ENCODE measurements around the gene CCDC177. TPM values are rescaled to one million over a fixed set of nuclear protein-coding genes. Genes with fewer than 3 reads are reported as not detected.
A peak's percentile ranks its signal among the peaks of the same experiment; 100 is the strongest.

The CCDC177 gene
- total and polyA plus RNA-seq, 2 donors from 2014 or later: not detected

DNA sequence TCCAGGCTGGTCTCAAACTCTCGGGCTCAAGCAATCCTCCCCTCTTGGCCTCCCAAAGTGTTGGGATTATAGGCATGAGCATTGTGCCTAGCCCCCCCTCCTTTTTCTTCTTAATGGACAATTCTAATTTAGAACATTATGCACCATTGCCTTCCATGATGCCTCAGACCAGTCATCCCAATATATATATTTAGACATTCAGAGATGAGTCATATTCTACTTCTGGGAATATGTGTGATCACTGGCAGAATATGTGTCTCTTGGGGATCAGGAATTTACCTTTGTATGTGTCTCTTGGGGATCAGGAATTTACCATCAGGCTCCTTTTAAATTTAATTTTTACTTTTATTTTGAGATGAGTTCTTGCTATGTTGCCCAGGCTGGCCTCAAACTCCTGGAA lies 7.5 kb upstream of the CCDC177 start:
- Histone ChIP-seq H3K36me3 (ENCODE audit: control insufficient read depth in 2 of 3, insufficient read depth in 3 of 3, low read length in 3 of 3) (no peaks in the 10 kb centered on the region), H3K9me3 (ENCODE audit: control insufficient read depth in 2 of 3, insufficient read depth in 1 of 3, low read length in 3 of 3) (no peaks in the 10 kb centered on the region), H3K4me1 (ENCODE audit: control insufficient read depth in 2 of 3, insufficient read depth in 2 of 3, low read depth in 1 of 3, low read length in 3 of 3) (no peaks in the 10 kb centered on the region), H3K27ac (ENCODE audit: low read depth in 2 of 2, low read length in 2 of 2) (no peak overlapping the region), H3K27me3 (ENCODE audit: control insufficient read depth, insufficient read depth, low read length) (no peaks in the 10 kb centered on the region), H3K4me3 (ENCODE audit: low read length in 3 of 3) (no peak overlapping the region), H3K9ac (ENCODE audit: low read length in 3 of 3) (no peak overlapping the region)
- no peak for DNase-seq
- no peak for TF ChIP-seq CTCF (IDR thresholded peaks at IDR 0.05; ENCODE audit: borderline replicate concordance, extremely low read depth, insufficient read depth)
- intact Hi-C loops (cut with DNase I): no loop called here
- FAIRE-seq: no peak

- Histone ChIP-seq H3K27ac (ENCODE audit: low read depth in 2 of 2, low read length in 2 of 2) (no peak overlapping the region), H3K27me3 (ENCODE audit: control insufficient read depth, insufficient read depth, low read length) (no peaks in the 10 kb centered on the region), H3K4me1 (ENCODE audit: control insufficient read depth in 2 of 3, insufficient read depth in 2 of 3, low read depth in 1 of 3, low read length in 3 of 3) (no peaks in the 10 kb centered on the region), H3K36me3 (ENCODE audit: control insufficient read depth in 2 of 3, insufficient read depth in 3 of 3, low read length in 3 of 3) (no peaks in the 10 kb centered on the region), H3K4me3 (ENCODE audit: low read length in 3 of 3) (no peak overlapping the region), H3K9me3 (ENCODE audit: control insufficient read depth in 2 of 3, insufficient read depth in 1 of 3, low read length in 3 of 3) (no peaks in the 10 kb centered on the region), H3K9ac (ENCODE audit: low read length in 3 of 3) (no peak overlapping the region)
- FAIRE-seq (no peak), DNase-seq (no peak)
- intact Hi-C loops (cut with DNase I): no loop called here
- no peak for TF ChIP-seq CTCF (IDR thresholded peaks at IDR 0.05; ENCODE audit: borderline replicate concordance, extremely low read depth, insufficient read depth)
Observed at GRCh38 chr14:69581316-69581935, 6.8 kb upstream of the CCDC177 start.

DNA sequence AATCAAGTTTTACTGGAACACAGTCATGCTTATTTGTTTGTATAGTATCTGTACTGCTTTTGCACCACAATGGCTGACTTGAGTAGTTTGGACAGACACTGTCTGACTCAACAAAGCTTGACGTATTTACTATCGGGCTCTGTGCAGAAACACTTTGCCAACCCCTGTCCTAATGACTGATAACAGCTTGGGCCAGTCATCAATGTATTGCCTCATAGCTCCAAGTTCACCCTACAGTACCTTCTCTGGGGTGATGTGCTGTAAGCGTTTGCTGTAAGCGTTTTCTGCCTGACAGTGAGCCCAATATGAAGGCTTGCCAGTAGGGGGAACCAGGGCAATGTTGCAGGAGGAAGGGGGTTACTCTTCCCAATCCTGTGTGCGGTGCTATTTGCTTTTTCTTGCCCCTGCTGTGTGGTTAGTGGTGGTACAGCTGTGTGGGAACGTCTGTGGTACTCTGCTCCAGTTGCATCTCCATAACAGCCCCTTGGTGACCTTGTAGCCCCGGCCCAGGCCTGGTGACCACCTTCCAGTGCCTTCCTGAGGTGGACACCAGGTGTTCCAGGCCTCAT lies 5.4 kb upstream of the CCDC177 start:
- intact Hi-C loops (cut with DNase I): no loop called here
- Histone ChIP-seq H3K4me1 (ENCODE audit: control insufficient read depth in 2 of 3, insufficient read depth in 2 of 3, low read depth in 1 of 3, low read length in 3 of 3) (no peaks in the 10 kb centered on the region), H3K27ac (ENCODE audit: low read depth in 2 of 2, low read length in 2 of 2) (no peak overlapping the region), H3K4me3 (ENCODE audit: low read length in 3 of 3) (no peak overlapping the region), H3K27me3 (ENCODE audit: control insufficient read depth, insufficient read depth, low read length) (peaks cover 4% of the 10 kb centered on the region), H3K9ac (ENCODE audit: low read length in 3 of 3) (no peak overlapping the region), H3K9me3 (ENCODE audit: control insufficient read depth in 2 of 3, insufficient read depth in 1 of 3, low read length in 3 of 3) (no peaks in the 10 kb centered on the region), H3K36me3 (ENCODE audit: control insufficient read depth in 2 of 3, insufficient read depth in 3 of 3, low read length in 3 of 3) (no peaks in the 10 kb centered on the region)
- no peak for TF ChIP-seq CTCF (IDR thresholded peaks at IDR 0.05; ENCODE audit: borderline replicate concordance, extremely low read depth, insufficient read depth)
- peak in 4 of 5 donors; percentile 18 to 56 (median 38) for DNase-seq
- no peak for FAIRE-seq

All from kidney (tissue), 14 donors.